ENCODE measurements around the gene PTAFR. TPM values are rescaled to one million over a fixed set of nuclear protein-coding genes. Genes with fewer than 3 reads are reported as not detected.

Gene PTAFR
- total and polyA plus RNA-seq, 12 donors, result 0.72 to 11.7 (median 6.4) TPM

- TF ChIP-seq POLR2A (IDR thresholded peaks at IDR 0.05) (no peak), CTCF (IDR thresholded peaks at IDR 0.05) (no peak)
- WGBS, 4 donors, result 59 to 72% (median 60%) methylated on average over 11 of the region's 11 CpGs
- peak in 5 of 7 donors; percentile 51 to 70 (median 65) for DNase-seq
- Histone ChIP-seq H3K27me3 (no peaks in the 10 kb centered on the region), H3K36me3 (replicated peaks in 1 of 2) (no peaks in the 10 kb centered on the region), H3K4me3 (no peak overlapping the region), H3K27ac (peak overlapping the region in 2 of 5 donors; percentile 49 to 82), H3K9me3 (replicated peaks in 1 of 3) (no peaks in the 10 kb centered on the region), H3K4me1 (replicated peaks in 1 of 2) (peaks cover 0 to 4% of the 10 kb centered on the region in 2 donors)
- intact Hi-C loops (cut with DNase I), result no loop called here
These were observed 3.1 kb downstream of the PTAFR start for GRCh38 chr1:28173151-28173979.

GRCh38 chr1:28172713-28173150, 3.8 kb downstream of the PTAFR start:
- intact Hi-C loops (cut with DNase I), result no loop called here

GRCh38 chr1:28171246-28171645, 5.2 kb downstream of the PTAFR start:
- no peaks in the 10 kb centered on the region for H3K27me3 ChIP-seq
- intact Hi-C loops (cut with DNase I), result no loop called here
- H3K36me3 ChIP-seq (replicated peaks in 1 of 2), result no peaks in the 10 kb centered on the region
- DNase-seq, result no peak
- WGBS, 4 donors, result 84 to 95% (median 87%) methylated on average over 7 of the region's 7 CpGs
- no peak overlapping the region for H3K27ac ChIP-seq
- no peak overlapping the region for H3K4me3 ChIP-seq
- TF ChIP-seq POLR2A (IDR thresholded peaks at IDR 0.05), result no peak
- no peak for TF ChIP-seq CTCF (IDR thresholded peaks at IDR 0.05)
- peaks cover 0 to 4% of the 10 kb centered on the region in 2 donors for H3K4me1 ChIP-seq (replicated peaks in 1 of 2)
- H3K9me3 ChIP-seq (replicated peaks in 1 of 3), result no peaks in the 10 kb centered on the region

More at GRCh38 chr1:28172713-28173150, 3.8 kb downstream of the PTAFR start:
- Histone ChIP-seq H3K4me1 (replicated peaks in 1 of 2) (peaks cover 0 to 4% of the 10 kb centered on the region in 2 donors), H3K27me3 (no peaks in the 10 kb centered on the region), H3K27ac (peak overlapping the region in 2 of 5 donors; percentile 22 to 38), H3K36me3 (replicated peaks in 1 of 2) (no peaks in the 10 kb centered on the region), H3K9me3 (replicated peaks in 1 of 3) (no peaks in the 10 kb centered on the region), H3K4me3 (no peak overlapping the region)
- DNase-seq, result peak in 3 of 7 donors; percentile 14 to 37 (median 22)
- TF ChIP-seq POLR2A (IDR thresholded peaks at IDR 0.05) (no peak), CTCF (IDR thresholded peaks at IDR 0.05) (no peak)
- WGBS, 4 donors, result 43 to 56% (median 47%) methylated on average over 8 of the region's 8 CpGs

GRCh38 chr1:28170001-28170596, 6.4 kb downstream of the PTAFR start:
- Histone ChIP-seq H3K4me1 (replicated peaks in 1 of 2) (peaks cover 0 to 4% of the 10 kb centered on the region in 2 donors), H3K4me3 (no peak overlapping the region), H3K27me3 (no peaks in the 10 kb centered on the region), H3K36me3 (replicated peaks in 1 of 2) (no peaks in the 10 kb centered on the region), H3K9me3 (replicated peaks in 1 of 3) (no peaks in the 10 kb centered on the region), H3K27ac (no peak overlapping the region)
- DNase-seq, result no peak
- 91 to 98% (median 93%) methylated on average over 2 of the region's 2 CpGs for WGBS, 4 donors
- intact Hi-C loops (cut with DNase I), result no loop called here
- no peak for TF ChIP-seq CTCF (IDR thresholded peaks at IDR 0.05)
- no peak for TF ChIP-seq POLR2A (IDR thresholded peaks at IDR 0.05)
